ENCODE results near the gene CARD19. TPM values are rescaled to one million over a fixed set of nuclear protein-coding genes. Genes with fewer than 3 reads are reported as not detected.

The CARD19 gene
- polyA plus RNA-seq, 1 donor (not counting 4 experiments of a cell fraction or from before 2014, with no cell fraction given): 36.7 TPM

DNA sequence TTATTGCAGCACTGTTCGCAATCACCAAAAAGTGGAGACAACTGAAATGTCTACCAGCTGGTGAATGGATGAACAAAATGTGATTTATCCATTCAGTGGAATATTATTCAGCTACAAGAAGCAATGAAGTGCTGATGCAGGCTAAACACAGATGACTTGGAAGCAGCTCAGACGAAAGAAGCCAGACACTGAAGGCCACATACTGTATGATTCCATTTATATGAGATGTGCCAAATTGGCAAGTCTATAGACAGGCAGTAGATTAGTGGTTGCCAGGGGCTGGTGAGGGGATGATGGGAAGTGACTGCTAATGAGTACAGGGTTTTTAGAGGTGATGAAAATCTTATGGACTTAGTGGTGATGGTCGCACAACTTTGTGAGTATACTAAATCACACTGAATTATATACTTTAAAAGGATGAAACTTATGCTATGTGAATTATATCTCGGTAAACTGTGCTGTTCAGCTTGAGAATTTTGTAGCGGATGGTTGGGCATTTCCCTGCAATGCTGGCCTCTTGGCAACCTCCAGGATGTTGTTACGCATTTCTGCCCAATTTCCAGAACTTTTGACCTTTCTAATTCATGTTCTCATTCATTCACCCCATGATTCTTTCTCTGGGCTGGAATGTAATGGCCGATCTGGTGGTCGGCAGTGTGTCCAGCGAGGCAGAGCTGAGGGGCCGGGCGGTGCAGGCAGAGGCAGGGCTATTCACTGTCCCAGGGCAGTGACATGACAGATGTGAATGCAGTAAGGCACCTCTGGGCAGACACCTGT is 66.0 kb downstream of the CARD19 start:
- no peak overlapping the region for H3K4me2 ChIP-seq (ENCODE audit: control insufficient read depth, extremely low read depth, insufficient read depth, low read depth, low read length)
- no peaks in the 10 kb centered on the region for H3K27me3 ChIP-seq (ENCODE audit: control insufficient read depth, extremely low read depth, insufficient read depth, low read length)
- H3K9me1 ChIP-seq (ENCODE audit: control insufficient read depth, extremely low read depth, insufficient read depth, low read length): no peaks in the 10 kb centered on the region
- no peak for FAIRE-seq
- H3K9me3 ChIP-seq (ENCODE audit: control insufficient read depth, low read depth, low read length): no peaks in the 10 kb centered on the region
- H3K4me1 ChIP-seq (ENCODE audit: control insufficient read depth, extremely low read depth, insufficient read depth, low read length): no peaks in the 10 kb centered on the region
- H3K36me3 ChIP-seq (ENCODE audit: control insufficient read depth in 2 of 2, extremely low read depth in 1 of 2, insufficient read depth in 2 of 2, low read length in 2 of 2): no peaks in the 10 kb centered on the region
- TF ChIP-seq EZH2 (IDR thresholded peaks at IDR 0.05; ENCODE audit: low read length): no peak
- TF ChIP-seq, protein P1, sequence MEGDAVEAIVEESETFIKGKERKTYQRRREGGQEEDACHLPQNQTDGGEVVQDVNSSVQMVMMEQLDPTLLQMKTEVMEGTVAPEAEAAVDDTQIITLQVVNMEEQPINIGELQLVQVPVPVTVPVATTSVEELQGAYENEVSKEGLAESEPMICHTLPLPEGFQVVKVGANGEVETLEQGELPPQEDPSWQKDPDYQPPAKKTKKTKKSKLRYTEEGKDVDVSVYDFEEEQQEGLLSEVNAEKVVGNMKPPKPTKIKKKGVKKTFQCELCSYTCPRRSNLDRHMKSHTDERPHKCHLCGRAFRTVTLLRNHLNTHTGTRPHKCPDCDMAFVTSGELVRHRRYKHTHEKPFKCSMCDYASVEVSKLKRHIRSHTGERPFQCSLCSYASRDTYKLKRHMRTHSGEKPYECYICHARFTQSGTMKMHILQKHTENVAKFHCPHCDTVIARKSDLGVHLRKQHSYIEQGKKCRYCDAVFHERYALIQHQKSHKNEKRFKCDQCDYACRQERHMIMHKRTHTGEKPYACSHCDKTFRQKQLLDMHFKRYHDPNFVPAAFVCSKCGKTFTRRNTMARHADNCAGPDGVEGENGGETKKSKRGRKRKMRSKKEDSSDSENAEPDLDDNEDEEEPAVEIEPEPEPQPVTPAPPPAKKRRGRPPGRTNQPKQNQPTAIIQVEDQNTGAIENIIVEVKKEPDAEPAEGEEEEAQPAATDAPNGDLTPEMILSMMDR (optimal IDR thresholded peaks at IDR 0.05 in 1 of 3, IDR thresholded peaks at IDR 0.05 in 1 of 3, conservative IDR thresholded peaks at IDR 0.05 in 1 of 3; ENCODE audit: extremely low read depth in 1 of 3, insufficient read depth in 2 of 3, low read length in 3 of 3): no peak
- DNase-seq (ENCODE audit: low read depth, low spot score): no peak
- no peak overlapping the region for H3K27ac ChIP-seq (ENCODE audit: control insufficient read depth, insufficient read depth, low read length)
- dilution Hi-C loops (cut with MboI; ENCODE audit: extremely low pct_ligation_motif_present, low sequenced_read_pairs): no loop called here
- no peaks in the 10 kb centered on the region for H3K79me2 ChIP-seq (ENCODE audit: control insufficient read depth, insufficient read depth, low read length)
- H2AFZ ChIP-seq (ENCODE audit: control insufficient read depth, low read length): no peak overlapping the region
- no peak overlapping the region for H3K9ac ChIP-seq (ENCODE audit: control insufficient read depth, extremely low read depth, insufficient read depth, low read length)
- H3K4me3 ChIP-seq (ENCODE audit: control insufficient read depth in 2 of 3, extremely low read depth in 1 of 3, insufficient read depth in 2 of 3, low read depth in 1 of 3, low read length in 3 of 3): no peak overlapping the region
- H4K20me1 ChIP-seq (ENCODE audit: control insufficient read depth, extremely low read depth, insufficient read depth, low read length): no peaks in the 10 kb centered on the region

Other genes with a start within 250 kb of the CARD19 start
- gene ZNF484, start 218.2 kb upstream of the CARD19 start, polyA plus RNA-seq: 2.7 to 4.0 TPM (median 2.9 TPM) in 3 replicates
- gene FGD3, start 148.7 kb upstream of the CARD19 start, polyA plus RNA-seq: 0.21 to 0.61 TPM (median 0.22 TPM) in 3 replicates
- gene SUSD3, start 37.5 kb upstream of the CARD19 start, polyA plus RNA-seq: 0.20 to 0.37 TPM in 2 of 3 replicates, not detected in the other
- gene NINJ1, start 38.0 kb downstream of the CARD19 start, polyA plus RNA-seq: 7.4 to 16.5 TPM (median 7.7 TPM) in 3 replicates
- 0.05 TPM in 1 of 3 replicates, not detected in the others for gene WNK2, start 87.9 kb downstream of the CARD19 start, polyA plus RNA-seq